NK-92 (cell line): ENCODE results near the gene QPRT.
"Not testable (repeated sequence)": the region's sequence is repeated elsewhere in the genome, so short reads cannot be mapped to it uniquely, and the experiment has no call there.

Experiments
- DNase-seq: peaks from one replicate; lab custom pipeline; 2025; ENCODE audit not compliant: unreplicated experiment; lab: John Stamatoyannopoulos, UW

QPRT gene

GRCh38 chr16:29678691-29679267, at the start of gene QPRT:
QPRT (plus strand) TSS chr16:29679180; CDS start chr16:29679198, 18 bp downstream.
- no peak for DNase-seq

DNA sequence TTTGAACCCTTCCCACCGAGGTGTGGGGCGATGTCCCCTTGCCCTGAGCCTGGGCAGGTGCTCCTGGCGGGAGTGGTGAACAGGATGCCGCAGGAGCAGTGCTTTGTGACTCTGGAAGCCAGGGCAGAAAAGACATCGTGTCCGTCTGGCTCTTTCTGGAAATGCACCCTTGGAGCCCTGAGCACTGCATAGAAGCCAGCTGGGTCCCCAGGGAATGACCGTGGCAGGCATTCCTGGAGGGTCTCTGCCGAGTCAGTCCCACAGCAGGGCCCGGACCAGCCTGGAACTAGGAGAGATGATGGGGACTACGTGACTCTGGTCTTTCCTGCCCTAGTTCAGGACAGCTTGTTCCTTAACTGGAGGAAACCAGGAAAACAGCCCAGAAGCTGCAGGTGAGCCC, 49.7 kb upstream of the QPRT start:
- DNase-seq = not testable (repeated sequence)

DNA sequence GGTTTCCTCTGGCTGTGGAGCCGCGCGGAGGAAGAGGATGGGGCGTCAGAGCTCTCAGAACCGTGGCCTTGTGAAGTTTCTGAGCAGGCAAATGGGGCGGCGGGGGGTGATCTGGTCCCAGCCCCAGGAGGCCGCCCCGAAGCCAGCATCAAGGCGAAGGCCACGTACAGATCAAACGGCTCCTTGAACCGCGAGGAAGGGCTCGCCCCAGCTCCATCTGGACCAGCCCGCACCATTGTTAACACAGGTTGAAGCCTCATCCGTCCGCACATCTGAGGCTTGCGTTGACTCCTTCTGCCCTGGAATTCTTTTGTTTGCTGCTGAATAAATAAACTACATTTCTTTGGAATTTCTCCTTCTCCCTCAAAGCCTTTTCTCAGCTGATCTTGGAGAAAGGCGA, 47.3 kb upstream of the QPRT start:
- not testable (repeated sequence) for DNase-seq

DNA sequence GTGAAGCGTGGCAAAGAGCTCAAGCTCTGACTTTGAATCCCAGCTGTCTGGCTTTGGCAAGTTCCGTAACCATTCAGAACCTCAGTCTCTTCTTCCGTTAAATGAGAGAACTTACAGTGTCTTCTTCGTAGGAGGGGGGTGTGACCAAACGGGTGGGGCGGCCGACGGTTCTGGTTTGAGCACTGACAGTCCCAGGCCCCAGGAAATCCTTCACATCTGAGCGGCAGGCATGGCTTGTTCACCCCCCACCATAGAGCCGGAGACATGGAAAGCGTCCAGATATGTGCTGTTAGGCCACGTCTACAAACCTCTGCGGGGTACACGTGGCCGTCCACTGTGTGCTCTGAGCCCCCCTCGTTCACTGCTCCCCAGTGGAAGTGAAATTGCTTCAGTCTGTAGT, 43.1 kb upstream of the QPRT start:
- not testable (repeated sequence) for DNase-seq

DNA sequence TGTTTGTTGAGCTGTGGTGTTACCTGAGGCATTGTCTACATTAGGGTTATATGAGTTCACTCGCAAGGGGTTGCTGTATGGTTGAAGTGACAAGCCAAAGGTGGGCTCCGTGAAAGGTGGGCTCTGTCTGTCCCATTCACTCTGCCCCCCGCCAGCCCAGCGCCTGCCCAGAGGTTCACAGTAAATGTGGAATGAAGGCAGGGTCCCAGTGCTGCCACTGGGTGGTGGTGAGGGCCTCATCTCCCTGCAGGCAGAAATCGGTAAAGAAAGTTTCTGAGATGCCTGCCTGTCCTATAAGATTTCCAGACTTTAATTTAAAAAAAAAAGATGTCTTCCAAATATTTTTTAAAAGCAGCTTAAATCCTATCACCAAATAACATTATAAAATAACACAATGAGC, 42.6 kb upstream of the QPRT start:
- not testable (repeated sequence) for DNase-seq

DNA sequence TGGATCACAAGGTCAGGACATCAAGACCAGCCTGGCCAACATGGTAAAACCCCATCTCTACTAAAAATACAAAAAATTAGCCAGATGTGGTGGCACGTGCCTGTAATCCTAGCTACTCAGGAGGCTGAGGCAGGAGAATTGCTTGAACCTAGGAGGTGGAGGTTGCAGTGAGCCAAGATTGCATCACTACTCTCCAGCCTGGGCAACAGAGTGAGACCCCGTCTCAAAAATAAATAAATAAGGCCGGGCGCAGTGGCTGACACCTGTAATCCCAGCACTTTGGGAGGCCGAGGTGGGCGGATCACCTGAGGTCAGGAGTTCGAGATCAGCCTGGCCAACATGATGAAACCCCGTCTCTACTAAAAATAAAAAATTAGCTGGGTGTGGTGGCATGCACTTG, 40.2 kb upstream of the QPRT start:
- not testable (repeated sequence) for DNase-seq

GRCh38 chr16:29641561-29641960, 37.4 kb upstream of the QPRT start:
- DNase-seq = no peak

GRCh38 chr16:29643596-29643995, 35.4 kb upstream of the QPRT start:
- DNase-seq = no peak

GRCh38 chr16:29644338-29644857, 34.6 kb upstream of the QPRT start:
- no peak for DNase-seq

- no peak for DNase-seq
These were observed 33.8 kb upstream of the QPRT start for GRCh38 chr16:29644973-29645693.

DNA sequence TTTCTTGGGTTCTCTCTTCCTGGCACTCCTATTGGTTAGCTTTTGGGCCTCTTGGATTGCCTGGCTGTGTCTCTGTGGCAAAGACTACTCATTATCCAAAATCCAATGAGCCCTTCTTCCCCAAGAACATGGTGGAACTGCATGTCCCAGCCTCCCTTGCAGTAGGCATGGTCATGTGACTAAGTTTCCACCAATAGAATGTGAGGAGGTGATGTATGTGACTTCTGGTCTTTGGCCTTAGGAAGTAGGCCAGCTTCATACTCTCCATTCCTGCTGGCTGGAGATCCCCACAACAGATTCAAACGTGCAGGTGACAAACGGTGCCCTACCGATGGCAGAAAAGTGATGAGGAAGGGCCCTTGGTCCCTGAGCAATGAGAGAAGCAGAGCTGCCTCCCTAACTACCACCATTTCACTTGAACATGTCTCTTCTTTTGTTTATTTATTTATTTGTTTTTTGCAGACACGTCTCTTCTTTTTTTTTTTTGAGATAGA, 33.2 kb upstream of the QPRT start:
- DNase-seq = no peak

DNA sequence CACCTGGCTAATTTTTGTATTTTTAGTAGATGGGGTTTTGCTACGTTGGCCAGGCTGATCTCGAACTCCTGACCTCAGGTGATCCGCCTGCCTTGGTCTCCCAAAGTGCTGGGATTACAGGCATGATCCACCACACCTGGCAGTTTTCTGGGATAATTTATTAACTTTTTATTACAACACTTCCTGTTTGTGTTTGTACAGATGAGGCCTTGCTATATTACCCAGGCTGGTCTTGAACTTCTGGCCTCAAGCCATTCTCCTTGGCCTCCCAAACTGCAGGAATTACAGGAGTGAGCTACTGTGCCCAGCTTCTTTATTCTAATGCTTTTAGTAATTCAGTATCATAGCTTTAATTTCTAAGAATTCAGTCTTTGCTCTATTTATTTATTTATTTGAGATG, 32.0 kb upstream of the QPRT start:
- DNase-seq = no peak

DNA sequence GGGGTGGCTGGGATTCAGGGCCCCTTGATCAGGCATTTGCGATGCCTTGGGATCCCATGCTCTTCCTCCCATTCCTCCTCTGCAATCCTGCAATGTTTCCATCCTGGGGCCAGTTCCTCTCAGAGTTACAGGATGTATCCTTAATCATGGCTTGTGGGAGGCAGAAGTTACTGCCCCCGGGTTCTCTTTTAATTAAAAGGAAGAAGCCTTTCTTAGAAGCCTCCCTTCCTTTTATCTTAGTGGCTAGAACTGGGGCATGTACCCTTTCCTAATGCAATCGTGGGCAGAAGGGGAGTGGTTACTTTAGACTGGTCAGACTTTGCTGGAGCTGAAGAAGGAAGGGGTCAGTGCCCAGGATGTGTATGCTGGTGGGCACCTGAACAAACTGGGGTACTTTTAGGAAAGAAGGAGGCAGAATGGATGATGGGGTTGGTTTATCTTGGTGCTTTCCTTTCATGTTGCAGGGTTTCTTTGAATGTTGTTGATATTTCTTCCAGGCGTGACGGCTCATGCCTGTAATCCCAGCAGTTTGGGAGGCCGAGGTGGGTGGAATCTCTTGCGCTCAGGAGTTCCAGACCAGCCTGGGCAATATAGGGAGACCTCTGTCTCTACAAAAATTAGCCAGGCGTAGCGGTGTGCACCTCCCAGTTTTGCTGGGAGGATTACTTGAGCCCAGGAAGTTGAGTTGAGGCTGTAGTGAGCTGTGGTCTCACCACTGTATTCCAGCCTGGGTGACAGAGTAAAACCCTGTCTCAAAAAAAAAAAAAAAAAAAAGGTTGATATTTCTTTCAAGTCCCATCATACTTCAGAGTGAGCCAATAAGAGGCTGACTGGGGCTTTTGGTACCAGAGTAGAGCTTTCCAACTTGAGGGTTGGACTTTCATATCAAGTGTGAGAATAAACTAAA, 29.1 kb upstream of the QPRT start:
- no peak for DNase-seq

DNA sequence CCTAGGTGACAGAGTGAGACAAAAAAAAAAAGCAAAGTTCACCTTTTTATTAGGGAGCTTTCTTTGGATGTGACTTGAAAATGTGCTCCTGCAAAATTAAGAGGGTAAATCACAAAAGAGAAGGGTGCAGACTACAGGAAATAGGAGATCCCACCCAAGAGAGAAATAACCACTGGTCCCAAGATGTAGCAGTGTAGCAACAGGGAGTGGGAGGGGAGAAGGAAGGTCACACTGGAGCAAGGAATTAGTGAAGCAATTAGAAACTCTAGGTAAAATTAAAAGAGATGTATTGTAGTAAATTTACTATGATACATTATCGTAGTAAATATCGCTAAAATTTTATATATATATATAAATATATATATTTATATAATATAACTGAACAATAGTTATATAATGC, 28.2 kb upstream of the QPRT start:
- no peak for DNase-seq

- no peak for DNase-seq
These were observed 27.1 kb upstream of the QPRT start for GRCh38 chr16:29651774-29652349.

GRCh38 chr16:29653471-29653870, 25.5 kb upstream of the QPRT start:
- DNase-seq = no peak

GRCh38 chr16:29653890-29654289, 25.1 kb upstream of the QPRT start:
- DNase-seq = not testable (repeated sequence)

GRCh38 chr16:29656688-29657523, 22.1 kb upstream of the QPRT start:
- DNase-seq = no peak

GRCh38 chr16:29658705-29659104, 20.3 kb upstream of the QPRT start:
- DNase-seq = no peak
